Epithelial cell of proximal tubule (primary cell): Measurements from ENCODE around the gene REPS2. TPM values are rescaled to one million over a fixed set of nuclear protein-coding genes. Genes with fewer than 3 reads are reported as not detected.

ENCODE experiments used
- DNase-seq: peaks from one replicate; pipeline ENCODE4 v3.0.0-alpha.2; 2011; ENCODE audit warnings: low read depth
- H3K4me3 ChIP-seq: 2 replicates; pipeline ENCODE4 v1.5.1; 2011; ENCODE audit warnings: low read depth, mild to moderate bottlenecking, low read length
- CTCF ChIP-seq: conservative IDR thresholded peaks from 2 replicates; pipeline ENCODE4 v1.5.1; 2012; ENCODE audit warnings: low read depth, mild to moderate bottlenecking, low read length
- total RNA-seq: library from RNA; depleted of rRNA; stranded (reverse); fragments of >200 nt; gene quantifications from 2 replicates; pipeline ENCODE4 v1.2.3, GENCODE V29; 2015

REPS2 gene
- total RNA-seq, 1 donor from 2014 or later: 1.7 TPM

- TF ChIP-seq CTCF: no peak
- no peak overlapping the region for H3K4me3 ChIP-seq
- DNase-seq: no peak
These were observed 50.9 kb downstream of the REPS2 start for GRCh38 chrX:16997313-16997712.

- H3K4me3 ChIP-seq: no peak overlapping the region
- DNase-seq: no peak
- no peak for TF ChIP-seq CTCF
These were observed 52.8 kb downstream of the REPS2 start for GRCh38 chrX:16999275-16999674.

GRCh38 chrX:17000751-17001150 lies 54.3 kb downstream of the REPS2 start:
- DNase-seq: no peak
- TF ChIP-seq CTCF: no peak
- H3K4me3 ChIP-seq: no peak overlapping the region

GRCh38 chrX:17005712-17006368 lies 59.4 kb downstream of the REPS2 start:
- TF ChIP-seq CTCF: peak; percentile 10
- no peak for DNase-seq
- H3K4me3 ChIP-seq: peak overlapping the region; percentile 40

GRCh38 chrX:17007134-17007768 lies 60.8 kb downstream of the REPS2 start:
- H3K4me3 ChIP-seq: peak overlapping the region; percentile 40
- peak; percentile 58 for TF ChIP-seq CTCF
- DNase-seq: no peak

- no peak for DNase-seq
- TF ChIP-seq CTCF: no peak
- H3K4me3 ChIP-seq: peak overlapping the region; percentile 26
These were observed 63.6 kb downstream of the REPS2 start for GRCh38 chrX:17009856-17010625.

- no peak for DNase-seq
- H3K4me3 ChIP-seq: no peak overlapping the region
- TF ChIP-seq CTCF: no peak
These were observed 66.0 kb downstream of the REPS2 start for GRCh38 chrX:17012465-17012864.
